H9 (cell line): Measurements from ENCODE around the gene ZIK1. TPM values are rescaled to one million over a fixed set of nuclear protein-coding genes. Genes with fewer than 3 reads are reported as not detected.

ENCODE experiments used
- DNase-seq: peaks from one replicate; pipeline ENCODE4 v3.0.0-alpha.2; 2017
- H2AFZ ChIP-seq: one replicate; pipeline ENCODE4 v1.6.1; 2013; ENCODE audit warnings: mild to moderate bottlenecking, low read length, control low read depth, moderate library complexity
- H2AK5ac ChIP-seq: 2 replicates; pipeline ENCODE4 v1.6.1; 2013; ENCODE audit warnings: low read length, control low read depth, mixed read lengths; ENCODE audit not compliant: insufficient read length
- H2BK120ac ChIP-seq: one replicate; pipeline ENCODE4 v1.6.1; 2013; ENCODE audit warnings: low read depth, mild to moderate bottlenecking, low read length, control low read depth, inconsistent platforms; ENCODE audit not compliant: poor library complexity, severe bottlenecking
- H2BK12ac ChIP-seq: 2 replicates; pipeline ENCODE4 v1.6.1; 2013; ENCODE audit warnings: low read length, control low read depth, mixed read lengths, low read depth; ENCODE audit not compliant: insufficient read length
- H2BK15ac ChIP-seq: 2 replicates; pipeline ENCODE4 v1.6.1; 2013; ENCODE audit warnings: low read depth, low read length, control low read depth
- H2BK20ac ChIP-seq: one replicate; pipeline ENCODE4 v1.6.1; 2013; ENCODE audit warnings: low read depth, mild to moderate bottlenecking, low read length, control low read depth, inconsistent platforms; ENCODE audit not compliant: poor library complexity, severe bottlenecking
- H2BK5ac ChIP-seq: 2 replicates; pipeline ENCODE4 v1.6.1; 2013; ENCODE audit warnings: low read length, control low read depth, mixed read lengths; ENCODE audit not compliant: insufficient read length
- H3K14ac ChIP-seq: 2 replicates; pipeline ENCODE4 v1.6.1; 2013; ENCODE audit warnings: low read length, control low read depth; ENCODE audit not compliant: insufficient read depth
- H3K18ac ChIP-seq: 2 replicates; pipeline ENCODE4 v1.6.1; 2013; ENCODE audit warnings: low read depth, mild to moderate bottlenecking, mixed read lengths, low read length, control low read depth; ENCODE audit not compliant: insufficient read length
- H3K23ac ChIP-seq: 2 replicates; pipeline ENCODE4 v1.6.1; 2013; ENCODE audit warnings: low read length, control low read depth, mixed read lengths, low read depth; ENCODE audit not compliant: insufficient read length
- H3K23me2 ChIP-seq: 2 replicates; pipeline ENCODE4 v1.6.1; 2013; ENCODE audit warnings: low read depth, mild to moderate bottlenecking, mixed read lengths, low read length, control low read depth; ENCODE audit not compliant: insufficient read length, poor library complexity, severe bottlenecking
- H3K27ac ChIP-seq: 2 replicates; pipeline ENCODE4 v1.5.1; 2013; ENCODE audit warnings: low read length, control low read depth, mixed read lengths, low read depth; ENCODE audit not compliant: insufficient read length
- H3K27me3 ChIP-seq: 2 replicates; pipeline ENCODE4 v1.6.1; 2013; ENCODE audit warnings: low read length, control low read depth, inconsistent platforms; ENCODE audit not compliant: insufficient read depth
- H3K4ac ChIP-seq: 2 replicates; pipeline ENCODE4 v1.6.1; 2013; ENCODE audit warnings: low read depth, mild to moderate bottlenecking, control low read depth, inconsistent platforms, low read length, moderate library complexity
- H3K4me1 ChIP-seq: 2 replicates; pipeline ENCODE4 v1.6.1; 2013; ENCODE audit warnings: low read length, control low read depth, inconsistent platforms; ENCODE audit not compliant: insufficient read depth
- H3K4me2 ChIP-seq: 2 replicates; pipeline ENCODE4 v1.6.1; 2013; ENCODE audit warnings: low read length, control low read depth, mixed read lengths; ENCODE audit not compliant: insufficient read length, insufficient read depth
- H3K56ac ChIP-seq: 2 replicates; pipeline ENCODE4 v1.6.1; 2013; ENCODE audit warnings: low read depth, mild to moderate bottlenecking, mixed read lengths, low read length, control low read depth; ENCODE audit not compliant: insufficient read length
- H3K79me1 ChIP-seq: 2 replicates; pipeline ENCODE4 v1.6.1; 2013; ENCODE audit warnings: low read depth, mild to moderate bottlenecking, moderate library complexity, low read length, control low read depth, inconsistent platforms; ENCODE audit not compliant: insufficient read depth, poor library complexity, severe bottlenecking
- H3K79me2 ChIP-seq: 2 replicates; pipeline ENCODE4 v1.6.1; 2013; ENCODE audit warnings: low read length, control low read depth, inconsistent platforms; ENCODE audit not compliant: insufficient read depth
- H3K9ac ChIP-seq: 2 replicates; pipeline ENCODE4 v1.6.1; 2013; ENCODE audit warnings: low read length, control low read depth, mixed read lengths; ENCODE audit not compliant: insufficient read length; ENCODE audit errors: extremely low read depth
- H3K9me3 ChIP-seq: one replicate; pipeline ENCODE4 v1.6.1; 2013; ENCODE audit warnings: low read depth, low read length, inconsistent platforms; ENCODE audit not compliant: control insufficient read depth
- H3T11ph ChIP-seq: one replicate; pipeline ENCODE4 v1.6.1; 2013; ENCODE audit warnings: mild to moderate bottlenecking, low read length, control low read depth, inconsistent platforms
- H4K20me1 ChIP-seq: one replicate; pipeline ENCODE4 v1.6.1; 2013; ENCODE audit not compliant: control insufficient read depth, insufficient read length, insufficient read depth
- H4K5ac ChIP-seq: 2 replicates; pipeline ENCODE4 v1.6.1; 2013; ENCODE audit warnings: low read depth, mild to moderate bottlenecking, mixed read lengths, low read length, control low read depth; ENCODE audit not compliant: insufficient read length
- H4K8ac ChIP-seq: replicated peaks from 2 replicates; pipeline ENCODE4 v1.6.1; 2013; ENCODE audit warnings: low read length, control low read depth, mixed read lengths, low read depth; ENCODE audit not compliant: insufficient read length
- H4K91ac ChIP-seq: 2 replicates; pipeline ENCODE4 v1.6.1; 2013; ENCODE audit warnings: low read depth, mild to moderate bottlenecking, moderate library complexity, mixed read lengths, low read length, control low read depth; ENCODE audit not compliant: insufficient read length
- H3K27ac Mint-ChIP-seq, 3 experiments: 2 replicates in 2 of 3; 3 replicates in 1 of 3; pipeline ENCODE4 v1.8.0; 2020 to 2021; ENCODE audit warnings: mixed read lengths in 3 of 3, mild to moderate bottlenecking in 1 of 3, moderate library complexity in 1 of 3
- H3K27me3 Mint-ChIP-seq: 2 replicates; pipeline ENCODE4 v1.8.0; 2021; ENCODE audit warnings: low read depth, mild to moderate bottlenecking, moderate library complexity, mixed read lengths
- H3K36me3 Mint-ChIP-seq, 3 experiments: 2 replicates in 2 of 3; 3 replicates in 1 of 3; pipeline ENCODE4 v1.8.0; 2020 to 2021; ENCODE audit warnings: low read depth in 3 of 3, mixed read lengths in 3 of 3; ENCODE audit not compliant: insufficient read depth in 1 of 3
- H3K4me1 Mint-ChIP-seq, 2 experiments: 2 replicates each; pipeline ENCODE4 v1.8.0; 2020; ENCODE audit warnings: mixed read lengths in 2 of 2
- H3K4me3 Mint-ChIP-seq, 2 experiments: 2 replicates in 1 of 2; 3 replicates in 1 of 2; pipeline ENCODE4 v1.8.0; 2020 to 2021; ENCODE audit warnings: mild to moderate bottlenecking in 2 of 2, mixed read lengths in 2 of 2, moderate library complexity in 1 of 2
- H3K9me3 Mint-ChIP-seq, 2 experiments: 2 replicates in 1 of 2; 3 replicates in 1 of 2; pipeline ENCODE4 v1.8.0; 2020; ENCODE audit warnings: mild to moderate bottlenecking in 2 of 2, mixed read lengths in 2 of 2, moderate library complexity in 1 of 2
- WGBS: extraction: QIAGEN DNeasy Blood & Tissue Kit; methylation state at CpG from one replicate; pipeline ENCODE4 v1.1.7; 2013; ENCODE audit warnings: missing lambda C conversion rate, low lambda C conversion rate, mixed read lengths; ENCODE audit not compliant: insufficient read length; ENCODE audit errors: extremely low coverage; 5-methylcytosine and 5-hydroxymethylcytosine counted together
- total RNA-seq: library from RNA; stranded (reverse); gene quantifications from 2 replicates; pipeline ENCODE4 v1.2.1, GENCODE V29; 2021
- TF ChIP-seq, protein P1 (sequence below): fragments of 200-600 bp; sonication (generic); conservative IDR thresholded peaks from 3 replicates; pipeline ENCODE4 v1.8.0; 2021; ENCODE audit warnings: antibody characterized with exemption, mild to moderate bottlenecking

ZIK1 gene
- total RNA-seq, 1 experiment from 2014 or later = 27.8 TPM

DNA sequence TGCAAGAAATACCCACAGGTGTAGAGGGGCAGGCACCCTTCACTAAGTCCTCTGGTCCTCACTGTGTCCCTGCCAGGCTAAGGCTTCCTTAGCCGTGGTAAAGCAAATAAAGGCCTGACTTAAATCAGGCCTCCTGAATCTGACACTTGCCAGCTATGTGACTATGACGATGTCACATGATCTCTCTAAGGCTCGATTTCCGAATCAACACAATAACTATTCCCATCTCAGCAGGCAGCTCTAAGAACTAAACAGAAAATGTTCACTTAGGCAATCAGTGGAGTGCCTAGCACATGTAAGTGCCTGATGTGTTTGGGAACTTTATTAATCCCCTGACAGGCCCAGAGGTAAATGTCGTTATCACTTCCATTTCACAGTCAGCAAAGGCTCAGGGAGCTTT lies 26.3 kb upstream of the ZIK1 start:
- no peak overlapping the region for H2AK5ac ChIP-seq
- no peaks in the 10 kb centered on the region for H3K79me1 ChIP-seq
- H3K36me3 Mint-ChIP-seq = peaks cover 51 to 68% (median 55%) of the 10 kb centered on the region in 3 experiments
- H3K4me2 ChIP-seq = no peak overlapping the region
- no peak overlapping the region for H2BK20ac ChIP-seq
- H2BK15ac ChIP-seq = no peak overlapping the region
- no peaks in the 10 kb centered on the region for H3K4me1 ChIP-seq
- no peaks in the 10 kb centered on the region for H4K20me1 ChIP-seq
- H3K4me3 Mint-ChIP-seq = peak overlapping the region; percentile 89 to 98; a peak in 4 of 5 replicates
- H3K27me3 Mint-ChIP-seq = peaks cover 7% of the 10 kb centered on the region; the same call in 1 of the 2 replicates
- no peak overlapping the region for H3K27ac Mint-ChIP-seq
- peaks cover 29 to 41% of the 10 kb centered on the region in 2 experiments for H3K9me3 Mint-ChIP-seq
- no peaks in the 10 kb centered on the region for H3K9me3 ChIP-seq
- H3K9ac ChIP-seq = no peak overlapping the region
- no peak overlapping the region for H3K27ac ChIP-seq
- H2AFZ ChIP-seq = no peak overlapping the region
- H3K23ac ChIP-seq = no peak overlapping the region
- no peak overlapping the region for H3K56ac ChIP-seq
- peaks cover 5% of the 10 kb centered on the region for H3K23me2 ChIP-seq
- H4K8ac ChIP-seq = no peak overlapping the region
- H2BK120ac ChIP-seq = no peak overlapping the region
- H3K4ac ChIP-seq = no peak overlapping the region
- H2BK12ac ChIP-seq = no peak overlapping the region
- WGBS = no CpG with 5 or more reads among the region's 5 CpGs
- no peaks in the 10 kb centered on the region for H3K27me3 ChIP-seq
- H3T11ph ChIP-seq = no peak overlapping the region
- peaks cover 6% of the 10 kb centered on the region for H3K79me2 ChIP-seq
- peaks cover 10 to 12% of the 10 kb centered on the region in 2 experiments for H3K4me1 Mint-ChIP-seq
- H3K18ac ChIP-seq = no peak overlapping the region
- H4K5ac ChIP-seq = no peak overlapping the region
- H2BK5ac ChIP-seq = no peak overlapping the region
- no peak for DNase-seq
- H4K91ac ChIP-seq = no peak overlapping the region
- H3K14ac ChIP-seq = no peak overlapping the region
- TF ChIP-seq, protein P1, sequence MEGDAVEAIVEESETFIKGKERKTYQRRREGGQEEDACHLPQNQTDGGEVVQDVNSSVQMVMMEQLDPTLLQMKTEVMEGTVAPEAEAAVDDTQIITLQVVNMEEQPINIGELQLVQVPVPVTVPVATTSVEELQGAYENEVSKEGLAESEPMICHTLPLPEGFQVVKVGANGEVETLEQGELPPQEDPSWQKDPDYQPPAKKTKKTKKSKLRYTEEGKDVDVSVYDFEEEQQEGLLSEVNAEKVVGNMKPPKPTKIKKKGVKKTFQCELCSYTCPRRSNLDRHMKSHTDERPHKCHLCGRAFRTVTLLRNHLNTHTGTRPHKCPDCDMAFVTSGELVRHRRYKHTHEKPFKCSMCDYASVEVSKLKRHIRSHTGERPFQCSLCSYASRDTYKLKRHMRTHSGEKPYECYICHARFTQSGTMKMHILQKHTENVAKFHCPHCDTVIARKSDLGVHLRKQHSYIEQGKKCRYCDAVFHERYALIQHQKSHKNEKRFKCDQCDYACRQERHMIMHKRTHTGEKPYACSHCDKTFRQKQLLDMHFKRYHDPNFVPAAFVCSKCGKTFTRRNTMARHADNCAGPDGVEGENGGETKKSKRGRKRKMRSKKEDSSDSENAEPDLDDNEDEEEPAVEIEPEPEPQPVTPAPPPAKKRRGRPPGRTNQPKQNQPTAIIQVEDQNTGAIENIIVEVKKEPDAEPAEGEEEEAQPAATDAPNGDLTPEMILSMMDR = no peak
